Pancreas (tissue), 10 donors: ENCODE results near the gene ROM1. TPM values are rescaled to one million over a fixed set of nuclear protein-coding genes. Genes with fewer than 3 reads are reported as not detected.

Experiments
- ATAC-seq, 4 donors: fragments of 200-7000 bp; cut with Tn5 transposase; one replicate each; pipeline versions ENCODE4 v1.8.0 to v1.9.1; 2020; ENCODE audit warnings: mild to moderate bottlenecking in 4 of 4, moderate library complexity in 4 of 4
- DNase-seq, 6 donors: peaks; one replicate each; pipeline ENCODE4 v3.0.0-alpha.2; 2020
- FAIRE-seq: peaks from 2 replicates; lab custom pipeline; 2012; peaks lifted over from hg19 to GRCh38; lab: Jason Lieb, UNC
- H3K27ac ChIP-seq, 4 donors: fragments of 200-600 bp; sonication (generic); 1 replicate in 3 of 4; 2 replicates in 1 of 4; pipeline versions ENCODE4 v1.5.0 to v1.8.0; 2020
- H3K27me3 ChIP-seq, 4 donors: fragments of 200-600 bp; one replicate each; pipeline ENCODE4 v1.8.0; 2021
- H3K36me3 ChIP-seq, 3 donors: fragments of 200-600 bp; sonication (generic) in 1 of 3; one replicate each; pipeline versions ENCODE4 v1.5.0 to v1.8.0; 2020 to 2021
- H3K4me1 ChIP-seq, 3 donors: fragments of 200-600 bp; one replicate each; pipeline ENCODE4 v1.8.0; 2021
- H3K4me3 ChIP-seq, 4 donors: fragments of 200-600 bp; sonication (generic) in 2 of 4; one replicate each; pipeline versions ENCODE4 v1.5.0 to v1.8.0; 2020 to 2021
- H3K9me3 ChIP-seq, 4 donors: fragments of 200-600 bp; one replicate each; pipeline ENCODE4 v1.8.0; 2021
- WGBS, 2 donors: extraction: QIAGEN DNeasy Blood & Tissue Kit; methylation state at CpG; one replicate each; pipeline ENCODE4 v1.1.7; 2013; 5-methylcytosine and 5-hydroxymethylcytosine counted together
- intact Hi-C, 3 donors: fragments of 100-400 bp; cut with DNase I; formaldehyde crosslinking; loops; one replicate each; pipeline versions ENCODE4 v1.11.1 to v1.14.2; 2022
- polyA plus RNA-seq, 2 donors: library from polyadenylated mRNA; stranded (reverse); fragments of 200-250 nt; gene quantifications; one replicate each; pipeline ENCODE4 v1.2.3, GENCODE V29; 2013
- total RNA-seq, 6 donors: library from RNA; stranded (reverse); fragmentation: NEBNext Ultra II Directional in 4 of 6; extraction: Animal tissue kit (Norgen Biotek cat#: 25700) in 4 of 6; gene quantifications; one replicate each; pipeline versions ENCODE4 v1.2.1 to v1.2.4, GENCODE V29; 2021 to 2023
- TF ChIP-seq, protein P1 (sequence below), 4 donors: fragments of 200-600 bp; sonication (generic) in 3 of 4; IDR thresholded peaks; one replicate each; pipeline versions ENCODE4 v1.5.0 to v1.8.0; 2021; ENCODE audit warnings: antibody characterized with exemption in 4 of 4
- donor health status: healthy with polysubstance abuse.
- donor health status: DM: no; HTN: no; CAD: no; lungs with moderate emphysema.
- donor health status: DM: no; HTN: no; CAD: no.
- donor health status: control.
- donor health status: control.
- donor health status: Bipolar disorder and iron deficiency.
- donor health status: DM: yes; HTN: yes; CAD: no.
- donor health status: DM: no; HTN: no; CAD: no.
- donor health status: DM: no; HTN: no; CAD: no.
- donor health status: DM: yes; HTN: yes; CAD: no.

ROM1 gene
- total and polyA plus RNA-seq, 8 donors, result 0.65 to 5.6 (median 1.8) TPM

DNA sequence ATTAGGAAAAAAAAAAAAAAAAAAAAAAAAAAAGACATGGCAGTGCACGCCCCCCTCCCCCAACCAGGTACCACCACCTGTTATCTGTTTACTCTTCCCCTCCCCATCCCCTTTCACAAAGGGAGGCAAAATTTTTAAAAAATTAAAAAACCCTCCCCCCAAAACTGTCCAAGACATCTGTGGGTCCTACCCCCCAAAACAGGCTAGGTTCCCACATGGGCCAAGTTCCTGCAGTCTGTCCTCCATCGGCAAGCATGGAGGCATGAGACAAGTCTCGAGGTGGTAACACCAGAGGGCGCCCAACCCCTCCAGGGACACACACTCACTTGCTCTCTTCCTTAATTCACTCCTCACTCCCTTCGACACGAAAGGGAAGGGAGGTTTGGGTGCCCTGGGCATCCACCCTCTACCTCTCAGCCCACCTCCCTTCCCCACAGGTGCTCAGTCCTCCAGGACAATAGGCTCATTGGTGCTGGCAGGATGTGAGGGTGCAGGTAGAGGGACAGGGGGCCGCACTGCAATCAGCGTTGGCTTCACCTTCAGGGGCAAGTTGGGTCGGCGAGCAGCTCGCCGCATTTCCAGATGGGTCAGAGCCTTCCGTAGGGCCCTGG, 19.5 kb upstream of the ROM1 start:
- Histone ChIP-seq H3K36me3 (peaks cover 0 to 45% (median 32%) of the 10 kb centered on the region in 3 donors), H3K4me3 (no peak overlapping the region), H3K27me3 (no peaks in the 10 kb centered on the region), H3K4me1 (peaks cover 8 to 20% (median 19%) of the 10 kb centered on the region in 3 donors), H3K9me3 (no peaks in the 10 kb centered on the region), H3K27ac (no peak overlapping the region)
- ATAC-seq (peak in 3 of 4 donors; percentile 17 to 35 (median 22)), FAIRE-seq (no peak), DNase-seq (peak; percentile 65 to 82 (median 76))
- TF ChIP-seq, protein P1, sequence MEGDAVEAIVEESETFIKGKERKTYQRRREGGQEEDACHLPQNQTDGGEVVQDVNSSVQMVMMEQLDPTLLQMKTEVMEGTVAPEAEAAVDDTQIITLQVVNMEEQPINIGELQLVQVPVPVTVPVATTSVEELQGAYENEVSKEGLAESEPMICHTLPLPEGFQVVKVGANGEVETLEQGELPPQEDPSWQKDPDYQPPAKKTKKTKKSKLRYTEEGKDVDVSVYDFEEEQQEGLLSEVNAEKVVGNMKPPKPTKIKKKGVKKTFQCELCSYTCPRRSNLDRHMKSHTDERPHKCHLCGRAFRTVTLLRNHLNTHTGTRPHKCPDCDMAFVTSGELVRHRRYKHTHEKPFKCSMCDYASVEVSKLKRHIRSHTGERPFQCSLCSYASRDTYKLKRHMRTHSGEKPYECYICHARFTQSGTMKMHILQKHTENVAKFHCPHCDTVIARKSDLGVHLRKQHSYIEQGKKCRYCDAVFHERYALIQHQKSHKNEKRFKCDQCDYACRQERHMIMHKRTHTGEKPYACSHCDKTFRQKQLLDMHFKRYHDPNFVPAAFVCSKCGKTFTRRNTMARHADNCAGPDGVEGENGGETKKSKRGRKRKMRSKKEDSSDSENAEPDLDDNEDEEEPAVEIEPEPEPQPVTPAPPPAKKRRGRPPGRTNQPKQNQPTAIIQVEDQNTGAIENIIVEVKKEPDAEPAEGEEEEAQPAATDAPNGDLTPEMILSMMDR (IDR thresholded peaks at IDR 0.05), result peak in 1 of 4 donors; percentile 25
- WGBS, 2 donors, result 58 to 59% methylated on average over 13 of the region's 13 CpGs
- intact Hi-C loops, result no loop called here

DNA sequence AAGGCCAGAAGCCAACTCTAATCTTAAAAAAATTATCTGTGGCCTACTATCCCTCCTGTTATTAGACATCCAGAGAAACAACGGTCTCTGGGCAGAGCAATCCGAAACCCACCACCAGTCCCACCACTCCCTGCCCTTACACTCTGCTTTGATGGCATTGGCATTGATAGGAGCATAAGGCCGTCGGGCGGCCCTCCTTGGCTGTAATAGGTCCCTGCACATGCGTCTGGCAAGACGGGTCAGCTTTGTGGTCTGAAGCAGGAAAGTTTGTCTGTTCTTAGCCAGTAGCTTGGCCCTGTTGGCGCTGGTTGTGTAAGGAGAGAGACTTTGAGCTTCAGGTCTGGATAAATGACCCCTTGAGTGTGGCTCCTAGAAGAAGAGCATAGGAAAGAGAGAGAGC, 17.9 kb upstream of the ROM1 start:
- Histone ChIP-seq H3K4me1 (peaks cover 5 to 26% (median 20%) of the 10 kb centered on the region in 3 donors), H3K27me3 (no peaks in the 10 kb centered on the region), H3K4me3 (no peak overlapping the region), H3K27ac (no peak overlapping the region), H3K9me3 (no peaks in the 10 kb centered on the region), H3K36me3 (peaks cover 0 to 44% (median 32%) of the 10 kb centered on the region in 3 donors)
- intact Hi-C loops, result no loop called here
- WGBS, 2 donors, result 87 to 90% methylated on average over 8 of the region's 8 CpGs
- FAIRE-seq (no peak), ATAC-seq (no peak), DNase-seq (no peak)
- TF ChIP-seq, protein P1 (IDR thresholded peaks at IDR 0.05), result no peak

DNA sequence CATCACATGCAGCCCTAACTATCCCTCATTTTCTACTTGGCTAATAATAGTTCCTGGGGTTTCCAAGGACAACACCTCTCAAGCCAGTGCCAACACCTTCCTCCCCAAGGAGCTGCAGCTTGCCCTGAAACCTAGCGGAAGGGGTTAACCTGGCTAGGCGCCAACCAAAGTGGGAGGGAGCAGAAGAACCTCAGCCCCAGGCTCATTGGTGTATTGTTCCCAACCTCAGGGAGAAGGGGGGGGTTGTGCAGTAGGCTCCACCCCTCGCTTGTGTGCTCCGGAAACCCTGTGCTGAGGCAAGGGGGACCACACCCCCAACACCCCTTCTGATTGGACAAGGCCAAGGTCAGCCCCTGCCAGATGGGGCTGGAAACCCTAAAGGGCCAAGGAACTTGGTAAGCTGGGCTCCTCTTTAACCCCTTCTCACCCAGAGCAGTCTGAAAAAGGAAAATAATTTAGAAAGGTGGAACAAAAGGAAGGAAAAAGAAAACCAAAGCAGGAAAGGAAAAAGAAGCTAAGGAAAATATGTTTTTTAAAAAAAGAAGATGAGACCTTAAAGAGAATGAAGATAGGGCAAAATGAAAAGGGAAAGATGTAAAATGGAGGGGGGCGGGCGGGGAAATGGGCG, 13.9 kb upstream of the ROM1 start:
- no peak for FAIRE-seq
- peak; percentile 72 to 87 (median 82) for DNase-seq
- intact Hi-C loops, result no loop called here
- Histone ChIP-seq H3K27me3 (no peaks in the 10 kb centered on the region), H3K9me3 (no peaks in the 10 kb centered on the region), H3K36me3 (peaks cover 0 to 37% (median 32%) of the 10 kb centered on the region in 3 donors), H3K4me3 (peak overlapping the region in 1 of 4 donors; percentile 96), H3K27ac (peak overlapping the region in 1 of 4 donors; percentile 1), H3K4me1 (peaks cover 0 to 14% (median 11%) of the 10 kb centered on the region in 3 donors)
- 53 to 56% methylated on average over 7 of the region's 7 CpGs for WGBS, 2 donors
- TF ChIP-seq, protein P1 (IDR thresholded peaks at IDR 0.05), result no peak
- peak in 3 of 4 donors; percentile 29 to 34 (median 33) for ATAC-seq

DNA sequence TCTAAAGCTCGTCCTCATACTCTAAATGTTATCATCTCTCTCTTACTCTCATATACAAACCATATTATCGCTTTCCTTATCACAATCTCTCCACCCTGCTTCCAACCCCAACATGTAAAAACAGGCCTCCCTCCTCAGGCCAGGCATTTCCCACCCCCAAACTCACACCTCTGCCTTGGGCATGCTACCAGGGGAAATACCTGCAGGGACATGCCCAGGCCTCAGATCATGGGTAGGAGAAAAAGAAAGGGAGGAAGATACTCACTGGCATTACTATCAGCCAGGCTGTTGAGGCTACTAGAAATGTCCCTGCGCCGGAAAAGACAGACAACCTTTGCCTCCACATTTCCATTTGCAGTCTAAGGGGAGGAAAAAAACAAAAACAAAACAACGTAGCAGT, 13.2 kb upstream of the ROM1 start:
- Histone ChIP-seq H3K36me3 (peaks cover 0 to 30% (median 29%) of the 10 kb centered on the region in 3 donors), H3K4me1 (peaks cover 0 to 14% (median 11%) of the 10 kb centered on the region in 3 donors), H3K27me3 (no peaks in the 10 kb centered on the region), H3K4me3 (peak overlapping the region in 2 of 4 donors; percentile 84 to 96), H3K9me3 (no peaks in the 10 kb centered on the region), H3K27ac (peak overlapping the region in 1 of 4 donors; percentile 1)
- FAIRE-seq (no peak), DNase-seq (no peak), ATAC-seq (no peak)
- 63 to 67% methylated on average over 5 of the region's 5 CpGs for WGBS, 2 donors
- TF ChIP-seq, protein P1 (IDR thresholded peaks at IDR 0.05), result no peak
- intact Hi-C loops, result no loop called here
